ENCODE results near the gene VASH2.
"Not testable (repeated sequence)": the region's sequence is repeated elsewhere in the genome, so short reads cannot be mapped to it uniquely, and the experiment has no call there.

VASH2 gene

DNA sequence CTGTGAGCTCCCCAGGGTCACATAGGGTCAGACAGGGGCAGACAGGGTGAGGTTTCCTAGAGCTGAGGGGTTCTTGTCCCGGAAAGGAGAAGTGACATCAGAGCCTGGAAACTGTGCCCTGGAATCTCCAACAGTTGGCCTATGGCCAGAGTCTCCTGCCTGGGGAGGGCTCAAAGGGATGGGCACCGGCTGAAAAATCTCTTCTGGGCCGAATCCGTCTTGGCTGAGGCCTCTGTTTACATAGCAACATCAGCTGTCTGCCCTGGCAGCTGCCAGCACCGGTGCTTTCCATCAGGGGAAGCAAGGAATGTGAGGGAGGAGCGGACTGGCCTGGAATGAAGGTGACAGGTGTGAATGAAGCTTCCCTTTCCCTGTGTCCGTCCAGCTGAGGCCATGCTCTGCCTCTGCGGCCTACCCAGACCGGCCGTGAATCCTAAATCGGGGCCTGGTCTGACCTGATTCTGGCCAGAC lies 30.7 kb downstream of the VASH2 start:
- no peak for DNase-seq (ENCODE audit: low read depth in 2 of 2)

DNA sequence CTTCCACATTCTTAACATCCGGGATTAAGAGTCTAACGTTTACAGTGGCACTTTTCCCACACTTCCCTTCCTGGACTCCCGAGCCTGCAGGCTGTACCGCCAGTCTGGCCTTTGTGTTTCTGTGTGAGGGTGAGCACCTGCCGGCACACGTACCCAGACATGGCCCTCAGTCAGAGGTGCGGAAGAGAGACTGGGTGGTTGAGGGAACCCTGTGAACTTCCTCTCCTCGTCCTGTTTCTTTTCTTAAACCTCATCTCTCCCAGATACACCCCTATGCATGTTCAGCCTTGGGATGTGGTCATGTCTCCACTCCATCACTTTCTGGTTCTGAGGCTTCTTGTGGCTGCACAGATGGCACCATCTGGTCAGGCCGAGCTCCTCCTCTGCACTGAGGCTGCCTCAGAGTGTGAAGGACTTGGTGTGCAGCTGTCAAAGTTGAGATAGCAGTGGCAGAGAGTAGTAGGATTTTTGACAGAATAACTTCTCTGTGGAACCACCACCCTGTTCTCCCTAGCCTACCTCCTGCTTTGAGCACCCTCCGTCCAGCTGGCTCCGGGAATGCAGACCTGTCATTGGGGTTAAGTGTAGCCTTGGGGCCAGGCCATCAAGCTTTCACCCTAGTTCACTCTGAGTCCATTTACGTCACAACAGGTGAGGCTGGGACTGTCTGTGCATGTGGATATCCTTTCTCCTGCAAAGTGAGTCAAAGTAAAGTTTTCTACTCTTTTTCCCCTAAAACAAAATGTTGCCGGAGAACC lies 31.4 kb downstream of the VASH2 start:
- DNase-seq (ENCODE audit: low read depth in 2 of 2) = no peak

DNA sequence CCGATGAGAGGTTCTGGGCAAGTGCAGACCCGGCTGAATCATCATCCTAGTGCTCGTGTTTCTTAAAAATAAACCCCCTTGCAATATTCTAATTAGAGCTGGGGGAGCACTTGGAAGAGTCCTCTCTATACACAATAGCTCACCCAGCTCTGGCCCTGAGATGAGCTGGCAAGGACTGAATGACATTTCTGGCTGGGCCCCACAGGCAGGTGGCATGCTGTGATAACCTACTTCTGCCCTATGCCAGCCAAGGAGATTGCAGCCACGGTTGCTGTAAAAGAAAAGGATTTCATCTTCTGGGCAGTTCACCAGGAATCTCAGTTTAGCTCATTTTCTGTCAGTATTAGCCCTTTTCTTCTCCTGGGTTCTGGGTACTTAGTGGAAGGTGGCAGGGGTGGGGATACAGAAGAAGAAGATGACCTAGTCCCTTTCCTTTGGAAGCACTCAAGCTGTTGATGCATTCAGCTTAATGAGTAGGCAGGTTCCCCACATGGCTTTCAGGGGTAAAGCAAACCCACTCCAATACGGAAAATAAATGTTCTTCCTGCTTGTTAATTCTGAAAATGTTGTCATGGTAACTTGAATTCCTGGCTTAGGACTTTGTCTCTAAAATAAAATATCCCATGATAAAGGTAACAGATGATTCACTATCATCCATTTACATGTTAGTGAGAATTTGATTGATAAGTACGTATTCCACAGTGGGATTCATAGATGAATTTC lies 32.2 kb downstream of the VASH2 start:
- DNase-seq (ENCODE audit: low read depth in 2 of 2) = no peak

DNA sequence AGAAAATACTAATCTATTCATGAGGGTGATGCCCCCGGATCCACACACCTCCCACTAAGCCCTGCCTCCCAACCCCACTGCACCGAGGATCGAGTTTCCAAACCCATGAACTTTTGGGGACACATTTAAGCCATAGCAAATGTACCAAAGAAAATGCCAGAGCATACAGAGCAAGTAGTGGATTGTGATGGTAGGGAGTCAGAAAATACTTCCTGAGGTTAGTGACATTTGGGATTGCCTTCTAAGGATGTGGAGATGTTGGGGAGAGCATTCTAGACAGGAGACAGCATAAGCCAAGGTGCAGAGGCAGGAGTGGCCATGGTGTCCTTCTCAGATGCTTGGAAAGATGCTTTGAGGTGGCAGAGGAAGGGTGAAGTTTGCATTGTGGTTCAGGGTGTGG lies 33.1 kb downstream of the VASH2 start:
- no peak for DNase-seq (ENCODE audit: low read depth in 2 of 2)

DNA sequence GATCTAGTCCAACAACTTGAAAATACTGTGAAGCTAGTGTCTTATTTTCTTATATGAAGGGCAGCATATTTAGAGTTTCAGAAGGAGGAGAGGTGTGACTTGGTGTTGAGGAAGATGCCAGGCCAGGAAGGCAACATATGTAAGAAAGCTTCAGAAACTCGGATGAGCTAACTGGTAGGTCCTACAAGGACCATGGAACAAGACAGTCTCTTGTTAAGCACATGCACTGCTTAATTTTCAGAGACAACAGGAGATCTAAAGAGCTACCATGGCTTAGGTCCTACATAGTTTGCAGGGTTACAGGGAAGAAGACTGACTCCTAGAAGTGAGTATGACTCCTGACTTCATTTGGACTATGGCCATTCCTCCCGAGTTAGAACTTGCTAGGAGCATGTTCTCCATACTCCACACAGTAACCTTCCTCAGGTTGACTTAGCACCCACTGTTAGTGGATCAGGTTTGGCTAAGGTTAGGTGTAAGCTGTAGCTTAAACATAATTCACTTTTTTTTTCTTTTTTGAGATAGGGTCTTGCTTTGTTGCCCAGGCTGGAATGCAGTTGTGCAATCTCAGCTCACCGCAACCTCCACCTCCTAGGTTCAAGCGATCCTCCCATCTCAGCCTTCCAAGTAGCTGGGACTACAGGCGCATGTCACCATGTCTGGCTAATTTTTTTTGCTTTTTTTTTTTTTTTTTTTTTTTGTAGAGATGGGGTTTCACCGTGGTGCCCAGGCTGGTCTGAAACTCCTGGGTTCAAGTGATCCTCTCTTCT lies 34.4 kb downstream of the VASH2 start:
- DNase-seq (ENCODE audit: low read depth in 2 of 2) = no peak

DNA sequence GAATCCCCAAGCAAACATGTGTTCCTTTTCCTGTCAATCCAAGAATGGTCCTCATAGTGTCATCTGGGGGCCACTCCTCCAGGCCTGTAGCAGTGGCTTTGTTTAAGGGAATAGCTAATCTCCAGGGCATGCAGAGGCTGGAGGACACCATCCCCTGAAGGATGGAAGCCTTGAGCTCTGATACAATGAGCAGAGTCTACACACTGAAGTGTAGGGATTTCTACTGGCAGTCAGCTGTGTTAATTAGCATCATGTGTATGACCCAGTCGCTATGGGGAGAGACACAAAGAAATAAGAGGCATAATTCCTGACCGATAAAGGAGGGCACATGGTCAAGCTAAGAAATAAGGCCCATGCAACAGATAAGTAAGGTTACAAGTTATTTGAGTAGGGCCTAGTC lies 36.2 kb downstream of the VASH2 start:
- no peak for DNase-seq (ENCODE audit: low read depth in 2 of 2)

DNA sequence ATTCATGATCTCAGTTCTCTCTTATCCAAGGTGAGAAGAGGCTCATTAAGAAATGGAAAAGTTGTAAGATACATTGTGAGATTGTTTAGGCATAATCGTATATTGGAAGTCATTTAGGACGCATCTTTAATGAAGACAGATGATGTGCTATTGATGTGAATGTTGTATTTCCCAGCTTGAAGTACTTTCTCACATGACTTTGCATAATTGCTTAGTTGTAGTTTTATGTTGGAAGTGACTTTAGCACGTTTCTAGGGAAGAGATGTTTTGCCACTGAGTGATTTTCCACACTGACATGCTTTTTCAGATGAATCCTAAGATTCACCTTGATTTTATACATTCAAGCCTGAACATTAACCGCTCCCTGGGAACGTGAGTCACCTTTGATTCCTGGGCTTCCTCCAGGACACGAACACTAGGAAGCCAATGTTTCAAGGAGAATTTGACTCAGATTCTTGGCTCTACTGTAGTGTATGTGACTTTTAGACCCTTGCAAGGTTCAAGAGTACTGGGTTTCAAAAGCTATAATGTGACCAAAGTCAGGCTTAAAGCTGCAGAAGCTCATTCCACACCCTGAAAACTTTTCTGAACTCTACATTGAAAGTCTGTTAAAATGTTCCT lies 37.5 kb downstream of the VASH2 start:
- DNase-seq (ENCODE audit: low read depth in 2 of 2) = no peak

DNA sequence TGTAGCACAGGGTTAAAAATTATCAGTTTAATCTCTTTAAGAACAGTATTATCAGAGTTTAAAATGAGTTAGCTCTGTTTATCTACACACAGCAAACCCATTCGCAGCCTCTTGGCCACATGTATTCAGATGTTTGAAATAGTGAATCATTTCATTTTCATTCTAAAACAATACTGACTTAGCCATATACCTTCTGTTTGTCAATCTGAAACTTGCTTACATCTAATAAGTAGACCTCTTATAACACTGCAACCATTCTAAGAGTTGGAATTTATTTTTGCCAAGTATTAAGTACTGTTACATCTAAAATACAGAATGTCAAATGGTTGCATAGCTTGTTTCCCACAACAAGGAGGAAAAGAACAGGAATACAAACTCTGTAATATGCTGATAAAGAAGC lies 39.9 kb downstream of the VASH2 start:
- no peak for DNase-seq (ENCODE audit: low read depth in 2 of 2)

DNA sequence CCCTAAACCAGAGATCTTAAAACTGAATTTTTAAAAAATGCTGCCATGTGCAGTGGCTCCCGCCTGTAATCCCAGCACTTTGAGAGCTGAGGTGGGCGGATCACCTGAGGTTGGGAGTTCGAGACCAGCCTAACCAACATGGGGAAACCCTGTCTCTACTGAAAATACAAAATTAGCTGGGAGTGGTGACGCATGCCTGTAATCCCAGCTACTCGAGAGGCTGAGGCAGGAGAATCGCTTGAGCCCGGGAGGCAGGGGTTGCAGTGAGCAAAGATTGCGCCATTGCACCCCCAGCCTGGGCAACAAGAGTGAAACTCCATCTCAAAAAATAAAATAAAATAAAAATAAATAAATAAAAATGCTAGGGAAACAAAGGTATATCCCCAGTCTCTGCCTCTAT lies 43.6 kb downstream of the VASH2 start:
- DNase-seq (ENCODE audit: low read depth in 2 of 2) = not testable (repeated sequence)

DNA sequence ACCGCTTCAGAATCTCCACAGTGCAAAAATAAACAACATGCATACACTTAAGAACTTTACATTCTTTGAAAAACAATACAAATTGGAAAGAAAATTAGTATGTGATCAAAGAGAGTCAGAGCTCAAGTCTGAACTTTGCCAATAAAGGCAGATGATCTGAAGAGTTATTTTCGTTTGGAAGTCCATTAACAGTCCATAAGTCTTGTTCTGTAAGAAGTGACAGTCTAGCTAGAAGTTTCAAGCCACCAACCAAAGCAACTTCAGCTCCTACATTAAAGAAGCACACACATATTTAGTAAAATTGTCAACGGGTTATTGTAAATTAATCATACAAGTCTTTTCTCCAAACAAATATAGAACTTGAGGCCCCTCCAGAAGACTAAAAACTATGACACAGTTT lies 44.6 kb downstream of the VASH2 start:
- no peak for DNase-seq (ENCODE audit: low read depth in 2 of 2)

DNA sequence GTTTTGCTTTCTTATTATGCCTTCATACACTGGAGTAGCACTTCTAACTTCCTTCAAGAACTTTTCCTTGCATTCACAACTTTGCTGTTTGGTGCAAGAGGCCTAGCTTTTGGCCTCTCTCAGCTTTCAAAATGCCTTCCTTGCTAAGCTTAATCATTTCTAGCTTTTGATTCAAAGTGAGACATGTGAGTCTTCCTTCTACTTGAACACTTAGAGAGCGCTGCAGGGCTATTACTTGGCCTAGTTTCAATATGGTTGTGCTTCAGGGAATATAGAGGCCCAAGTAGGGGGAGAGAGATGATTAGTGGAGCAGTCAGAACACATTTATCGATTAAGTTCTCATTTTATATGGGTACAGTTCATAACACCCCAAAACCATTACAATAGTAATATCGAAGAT lies 52.9 kb downstream of the VASH2 start:
- DNase-seq (ENCODE audit: low read depth in 2 of 2) = peak in 1 of 2 donors; percentile 8

DNA sequence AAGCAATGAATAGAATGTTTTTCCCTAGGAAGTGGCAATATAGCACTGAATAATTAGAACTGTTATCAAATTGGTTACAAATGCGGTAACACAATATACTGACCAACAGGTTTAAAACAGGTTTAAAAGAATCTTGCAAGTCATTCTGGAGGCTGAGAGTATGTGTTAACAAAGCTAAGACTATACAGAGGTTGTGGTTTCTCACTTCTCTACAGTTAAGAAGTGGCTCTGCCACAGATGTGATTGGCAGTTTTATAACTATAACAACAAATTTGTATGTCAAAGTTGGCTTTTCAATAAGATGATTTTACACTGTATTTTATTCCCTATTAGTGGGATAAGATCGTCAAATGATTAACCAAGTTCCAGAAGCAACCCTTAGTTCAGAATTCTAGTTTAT lies 58.2 kb downstream of the VASH2 start:
- DNase-seq (ENCODE audit: low read depth in 2 of 2) = no peak

DNA sequence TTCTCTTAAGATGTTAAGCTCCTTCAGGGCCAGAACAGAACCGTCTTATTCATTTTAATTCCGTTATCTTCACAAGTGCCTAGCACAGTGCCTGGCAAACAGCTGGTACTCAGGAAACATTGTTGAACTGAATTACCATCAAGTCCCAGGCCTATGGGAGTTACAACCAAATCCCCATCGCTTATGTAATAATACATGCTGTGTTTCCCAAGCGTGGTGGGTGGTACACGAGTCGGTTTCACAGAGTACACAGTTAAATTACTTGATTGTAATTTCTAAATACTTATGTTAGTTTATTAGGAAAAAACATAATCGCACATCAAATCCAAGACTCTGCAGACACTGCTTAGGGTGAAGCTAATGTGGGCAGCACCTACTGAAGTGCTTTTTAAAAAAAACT lies 64.3 kb downstream of the VASH2 start:
- DNase-seq (ENCODE audit: low read depth in 2 of 2) = no peak

DNA sequence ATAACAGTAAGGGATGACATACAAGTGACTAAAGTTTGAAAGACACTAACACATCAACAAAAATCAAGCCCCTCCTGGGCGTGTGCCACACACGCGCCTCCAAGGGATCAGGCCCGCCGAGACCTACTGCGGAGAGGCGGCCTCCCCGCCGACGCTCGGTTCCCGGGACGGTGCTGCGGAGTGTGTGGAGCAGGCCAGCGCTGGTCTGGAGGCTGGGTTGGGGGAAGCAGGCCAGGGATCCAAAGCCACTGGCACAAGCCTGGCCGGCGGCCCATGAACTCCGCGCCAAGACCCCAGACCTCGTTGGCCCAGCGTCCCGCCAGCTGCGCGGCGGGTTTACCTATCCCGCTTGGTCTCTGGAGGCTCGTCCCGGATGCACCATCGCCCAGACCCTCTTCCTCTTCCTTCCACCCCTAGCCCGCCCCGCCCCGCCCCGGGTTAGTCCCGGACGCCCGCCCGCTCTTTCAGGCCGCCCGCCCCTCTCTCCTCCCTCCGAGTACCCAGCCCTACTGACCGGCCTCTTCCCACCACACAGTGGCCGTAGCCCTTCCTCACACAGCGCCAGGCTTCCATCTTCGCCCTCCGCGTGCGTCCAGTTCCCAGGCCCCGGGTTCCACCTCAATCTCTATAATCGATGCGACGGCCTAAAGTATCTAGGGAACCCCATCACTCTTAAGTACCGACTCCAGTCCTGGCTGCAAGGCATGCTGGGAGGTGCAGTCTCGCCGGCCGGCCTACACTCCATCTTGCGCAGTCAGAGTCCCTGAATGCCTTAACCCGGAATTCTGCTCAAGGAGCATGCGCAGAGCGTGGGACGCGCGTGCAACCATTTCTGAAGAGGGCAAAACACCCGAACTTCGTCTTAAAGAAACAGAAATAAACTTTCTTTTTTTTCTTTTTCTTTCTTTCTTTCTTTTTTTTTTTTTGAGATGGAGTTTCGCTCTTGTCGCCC lies 65.0 kb downstream of the VASH2 start, which contains the start of gene ANGEL2:
TSS of gene ANGEL2 (minus strand) at position 769 of the 952 bp plus-strand sequence. CDS start at position 573, 196 bp downstream.
- peak; percentile 91 to 94 for DNase-seq (ENCODE audit: low read depth in 2 of 2)

DNA sequence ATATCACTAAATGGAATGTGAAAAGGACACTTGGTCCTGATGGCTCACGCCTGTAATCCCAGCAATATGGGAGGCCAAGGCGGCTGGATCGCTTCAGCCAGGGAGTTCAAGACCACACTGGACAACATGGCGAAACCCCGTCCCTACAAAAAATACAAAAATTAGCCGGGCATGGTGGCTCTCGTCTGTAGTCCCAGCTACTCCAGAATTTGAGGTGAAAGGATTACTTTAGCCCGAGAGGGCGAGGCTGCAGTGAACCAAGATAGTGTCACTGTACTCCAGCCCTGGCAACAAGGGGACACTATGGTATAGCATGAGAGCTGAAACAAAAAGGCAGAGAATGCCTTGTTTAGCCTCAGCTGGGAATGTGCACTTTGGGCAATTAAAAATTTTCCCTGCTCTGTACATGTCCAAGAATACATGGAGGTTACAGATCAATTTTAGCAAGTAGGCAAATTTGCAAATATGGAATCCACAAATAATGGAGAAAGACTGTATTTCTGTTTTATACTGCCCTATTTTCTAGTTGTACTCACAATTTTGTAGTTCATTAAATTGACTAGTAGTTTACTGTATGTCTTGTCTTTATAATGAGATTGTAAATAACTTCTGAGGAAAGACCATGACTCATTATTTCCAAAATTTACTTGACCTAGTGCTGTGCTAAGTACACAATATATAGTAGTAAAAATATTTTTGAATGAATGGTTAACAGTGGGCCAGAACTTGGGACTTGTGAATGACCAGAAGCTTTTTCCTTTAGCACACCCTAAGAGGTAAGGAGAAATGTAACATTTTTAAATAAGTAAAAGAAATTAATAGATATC lies 67.3 kb downstream of the VASH2 start:
- no peak for DNase-seq (ENCODE audit: low read depth in 2 of 2)

DNA sequence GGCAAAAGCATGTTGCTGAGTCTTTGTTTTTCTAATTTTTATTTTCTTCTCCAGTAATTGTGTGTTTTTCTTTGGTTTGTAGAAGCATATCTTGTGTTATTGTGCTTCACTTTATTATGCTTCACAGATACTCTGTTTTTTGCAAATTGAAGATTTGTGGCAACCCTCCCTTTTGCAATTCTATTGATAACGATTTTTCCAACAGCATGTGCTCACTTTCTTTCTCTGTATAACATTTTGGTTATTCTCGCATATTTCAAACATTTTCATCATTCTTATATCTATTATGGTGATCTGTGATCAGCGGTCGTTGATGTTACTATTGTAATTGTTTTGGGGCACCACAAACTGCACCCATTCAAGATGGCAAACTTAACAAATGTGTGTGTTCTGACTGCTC lies 69.1 kb downstream of the VASH2 start:
- no peak for DNase-seq (ENCODE audit: low read depth in 2 of 2)

DNA sequence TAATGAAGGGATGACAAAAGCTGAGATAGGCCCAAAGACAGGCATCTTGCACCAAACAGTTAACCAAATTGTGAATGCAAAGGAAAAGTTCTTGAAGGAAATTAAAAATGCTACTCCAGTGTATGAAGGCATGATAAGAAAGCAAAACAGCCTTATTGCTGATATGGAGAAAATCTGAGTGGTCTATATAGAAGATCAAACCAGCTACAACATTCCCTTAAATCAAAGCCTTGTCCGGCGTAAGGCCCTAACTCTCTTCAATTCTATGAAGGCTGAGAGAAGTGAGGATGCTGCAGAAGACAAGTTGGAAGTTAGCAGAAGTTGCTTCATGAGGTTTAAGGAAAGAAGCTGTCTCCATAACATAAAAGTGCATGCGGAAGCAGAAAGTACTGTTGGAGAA lies 69.7 kb downstream of the VASH2 start:
- no peak for DNase-seq (ENCODE audit: low read depth in 2 of 2)

DNA sequence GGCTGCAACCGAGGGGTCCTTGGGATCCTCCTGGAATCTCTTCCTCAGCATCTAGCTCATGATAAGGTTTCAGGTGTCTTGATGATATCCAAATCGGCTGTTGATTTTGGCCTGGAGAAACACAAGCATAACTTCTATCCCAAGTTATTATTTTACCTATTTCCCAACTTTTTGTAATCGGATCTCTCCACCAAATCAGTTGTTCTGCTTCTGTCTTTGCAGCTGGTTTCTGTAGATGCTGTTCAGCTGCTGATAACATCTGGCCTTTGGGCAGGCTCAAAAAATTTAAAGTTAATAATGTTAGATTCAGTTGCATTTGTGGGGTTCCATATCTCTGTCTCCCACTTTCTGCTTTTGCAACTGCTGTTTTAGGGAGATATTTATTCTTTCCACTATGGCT lies 76.7 kb downstream of the VASH2 start:
- DNase-seq (ENCODE audit: low read depth in 2 of 2) = not testable (repeated sequence)

DNA sequence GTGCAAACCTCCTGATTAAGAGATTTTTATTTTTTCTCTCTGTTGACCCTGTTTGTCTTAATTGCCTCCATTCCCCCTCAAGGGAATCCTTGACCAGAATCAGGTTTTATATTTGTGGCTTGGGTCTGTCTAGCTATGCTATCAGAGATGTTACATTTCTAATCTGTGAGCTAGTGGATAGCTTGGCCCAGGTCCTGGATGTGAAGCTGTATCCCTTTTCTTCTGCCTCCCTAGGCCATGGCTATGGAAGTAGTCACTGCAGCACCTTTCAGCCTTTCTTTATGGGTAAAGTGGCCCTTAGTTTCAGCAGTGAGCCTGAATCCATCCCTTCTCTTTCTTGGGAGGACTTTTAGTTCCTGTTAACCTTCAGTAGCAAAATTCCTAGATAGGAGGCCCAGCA lies 82.3 kb downstream of the VASH2 start:
- no peak for DNase-seq (ENCODE audit: low read depth in 2 of 2)

DNA sequence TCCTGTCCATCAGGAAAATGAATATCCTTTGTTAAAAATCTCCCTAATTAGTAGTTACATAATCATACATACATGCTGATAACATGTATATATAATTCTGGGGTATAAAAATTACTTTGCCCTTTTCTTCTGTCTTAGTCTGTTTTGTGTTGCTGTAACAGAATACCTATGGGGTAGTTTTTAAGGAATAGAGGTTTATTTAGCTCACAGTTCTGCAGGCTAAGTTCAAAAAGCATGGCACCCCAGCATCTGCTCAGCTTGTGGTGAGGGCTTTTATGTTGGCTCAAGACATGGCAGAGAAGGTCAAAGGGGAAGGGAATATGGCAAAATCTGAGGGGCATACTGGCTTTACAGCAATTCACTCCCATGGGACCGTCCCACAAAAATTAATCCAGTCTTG lies 84.4 kb downstream of the VASH2 start:
- no peak for DNase-seq (ENCODE audit: low read depth in 2 of 2)
